ENCODE data around the gene OR4D6. TPM values are rescaled to one million over a fixed set of nuclear protein-coding genes. Genes with fewer than 3 reads are reported as not detected.

The OR4D6 gene
- not detected in 2 replicates for total RNA-seq

GRCh38 chr11:59456661-59457060, at the start of gene OR4D6:
Gene OR4D6 (plus strand): TSS chr11:59456961. CDS start chr11:59456961, 0 bp downstream.

DNA sequence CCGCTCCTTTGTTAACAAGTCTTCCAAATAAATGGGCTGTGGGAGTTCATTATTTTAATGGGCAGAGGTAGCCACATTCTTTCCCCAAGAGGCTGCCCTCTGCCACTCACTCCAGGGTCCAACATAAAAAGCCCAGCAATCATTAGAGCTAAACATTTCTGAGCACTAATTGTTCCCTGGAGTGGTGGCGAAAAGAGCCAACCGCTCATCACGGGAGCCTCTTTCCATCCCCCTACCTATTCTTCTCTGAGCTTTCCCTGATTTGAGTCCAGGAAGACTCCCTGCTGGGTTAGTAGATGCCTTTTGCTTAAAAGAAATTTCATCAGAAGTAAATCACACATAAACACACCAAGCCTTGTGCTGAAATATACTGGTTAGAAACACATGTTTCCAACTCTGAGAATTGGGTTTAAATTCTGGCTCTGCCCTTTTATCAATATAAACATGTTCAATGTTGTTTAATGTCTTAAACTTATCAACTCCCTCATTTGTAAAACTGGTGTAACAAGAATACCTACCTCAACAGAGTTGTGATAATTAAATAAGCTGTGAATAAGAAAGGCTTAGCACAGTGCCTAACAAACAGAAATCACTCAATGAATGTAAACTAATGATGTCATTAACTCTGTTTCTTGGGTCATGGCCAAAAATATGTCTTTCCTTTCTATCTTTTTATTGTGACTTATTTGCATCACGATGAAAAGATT, 30.2 kb upstream of the OR4D6 start, which contains the start of gene OR5A2:
TSS of gene OR5A2 (minus strand) at position 53 of the 707 bp plus-strand sequence. CDS start 3,460 bp downstream, outside the sequence.

GRCh38 chr11:59436169-59436568, 20.6 kb upstream of the OR4D6 start, which contains the start of gene OR5A1:
Gene OR5A1 (plus strand): TSS chr11:59436469. CDS start chr11:59443169, 6,700 bp downstream.

GRCh38 chr11:59473015-59473414, 16.3 kb downstream of the OR4D6 start, which contains the start of gene OR4D10:
Gene OR4D10 (plus strand): TSS chr11:59473315. CDS start chr11:59477430, 4,115 bp downstream.

DNA sequence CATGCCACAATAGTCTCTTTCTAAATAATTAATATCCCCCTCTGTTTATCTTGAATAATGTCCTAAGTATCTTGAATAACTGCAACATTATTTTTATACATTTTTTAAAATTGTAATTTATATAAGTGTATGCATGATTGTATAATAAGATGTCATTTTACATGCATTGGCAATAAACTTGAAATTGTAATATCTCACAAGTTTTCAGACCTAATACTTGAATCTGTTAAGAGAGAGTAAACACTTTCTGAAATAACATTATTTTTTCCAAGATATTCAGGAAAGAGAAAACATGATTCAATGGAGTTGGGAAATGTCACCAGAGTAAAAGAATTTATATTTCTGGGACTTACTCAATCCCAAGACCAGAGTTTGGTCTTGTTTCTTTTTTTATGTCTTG, 46.5 kb downstream of the OR4D6 start, which contains the start of gene OR4D11:
TSS of gene OR4D11 (plus strand) at position 301 of the 400 bp plus-strand sequence. CDS start at position 301, 0 bp downstream.

Other genes starting within 250 kb of the OR4D6 start
- under 0.01 TPM in 1 of 2 replicates, not detected in the other for gene MPEG1, start 244.0 kb upstream of the OR4D6 start, total RNA-seq
- gene OR5AN1, start 98.1 kb upstream of the OR4D6 start, total RNA-seq = not detected in 2 replicates
- gene OR5A2, start 30.5 kb upstream of the OR4D6 start, total RNA-seq = not detected in 2 replicates
- gene OR5A1, start 20.5 kb upstream of the OR4D6 start, total RNA-seq = not detected in 2 replicates
- gene OR4D10, start 16.4 kb downstream of the OR4D6 start, total RNA-seq = not detected in 2 replicates
- gene OR4D11, start 46.6 kb downstream of the OR4D6 start, total RNA-seq = not detected in 2 replicates
- not detected in 2 replicates for gene OR4D9, start 54.6 kb downstream of the OR4D6 start, total RNA-seq
- gene OSBP, start 158.8 kb downstream of the OR4D6 start, total RNA-seq = 31.6 and 34.6 TPM in 2 replicates
- gene PATL1, start 212.1 kb downstream of the OR4D6 start, total RNA-seq = 9.2 and 11.9 TPM in 2 replicates

All from subcutaneous preadipocyte (primary cell).